GM21737 (cell line): ENCODE data around the gene ZBTB49.
"Not testable (repeated sequence)": the region's sequence is repeated elsewhere in the genome, so short reads cannot be mapped to it uniquely, and the experiment has no call there.

Source experiments
- ATAC-seq: cut with Tn5 transposase; IDR thresholded peaks from one replicate; pipeline ENCODE4 v1.9.1; 2021; ENCODE audit warnings: mild to moderate bottlenecking, moderate library complexity; ENCODE audit not compliant: unreplicated experiment

The ZBTB49 gene, protein sequence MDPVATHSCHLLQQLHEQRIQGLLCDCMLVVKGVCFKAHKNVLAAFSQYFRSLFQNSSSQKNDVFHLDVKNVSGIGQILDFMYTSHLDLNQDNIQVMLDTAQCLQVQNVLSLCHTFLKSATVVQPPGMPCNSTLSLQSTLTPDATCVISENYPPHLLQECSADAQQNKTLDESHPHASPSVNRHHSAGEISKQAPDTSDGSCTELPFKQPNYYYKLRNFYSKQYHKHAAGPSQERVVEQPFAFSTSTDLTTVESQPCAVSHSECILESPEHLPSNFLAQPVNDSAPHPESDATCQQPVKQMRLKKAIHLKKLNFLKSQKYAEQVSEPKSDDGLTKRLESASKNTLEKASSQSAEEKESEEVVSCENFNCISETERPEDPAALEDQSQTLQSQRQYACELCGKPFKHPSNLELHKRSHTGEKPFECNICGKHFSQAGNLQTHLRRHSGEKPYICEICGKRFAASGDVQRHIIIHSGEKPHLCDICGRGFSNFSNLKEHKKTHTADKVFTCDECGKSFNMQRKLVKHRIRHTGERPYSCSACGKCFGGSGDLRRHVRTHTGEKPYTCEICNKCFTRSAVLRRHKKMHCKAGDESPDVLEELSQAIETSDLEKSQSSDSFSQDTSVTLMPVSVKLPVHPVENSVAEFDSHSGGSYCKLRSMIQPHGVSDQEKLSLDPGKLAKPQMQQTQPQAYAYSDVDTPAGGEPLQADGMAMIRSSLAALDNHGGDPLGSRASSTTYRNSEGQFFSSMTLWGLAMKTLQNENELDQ

DNA sequence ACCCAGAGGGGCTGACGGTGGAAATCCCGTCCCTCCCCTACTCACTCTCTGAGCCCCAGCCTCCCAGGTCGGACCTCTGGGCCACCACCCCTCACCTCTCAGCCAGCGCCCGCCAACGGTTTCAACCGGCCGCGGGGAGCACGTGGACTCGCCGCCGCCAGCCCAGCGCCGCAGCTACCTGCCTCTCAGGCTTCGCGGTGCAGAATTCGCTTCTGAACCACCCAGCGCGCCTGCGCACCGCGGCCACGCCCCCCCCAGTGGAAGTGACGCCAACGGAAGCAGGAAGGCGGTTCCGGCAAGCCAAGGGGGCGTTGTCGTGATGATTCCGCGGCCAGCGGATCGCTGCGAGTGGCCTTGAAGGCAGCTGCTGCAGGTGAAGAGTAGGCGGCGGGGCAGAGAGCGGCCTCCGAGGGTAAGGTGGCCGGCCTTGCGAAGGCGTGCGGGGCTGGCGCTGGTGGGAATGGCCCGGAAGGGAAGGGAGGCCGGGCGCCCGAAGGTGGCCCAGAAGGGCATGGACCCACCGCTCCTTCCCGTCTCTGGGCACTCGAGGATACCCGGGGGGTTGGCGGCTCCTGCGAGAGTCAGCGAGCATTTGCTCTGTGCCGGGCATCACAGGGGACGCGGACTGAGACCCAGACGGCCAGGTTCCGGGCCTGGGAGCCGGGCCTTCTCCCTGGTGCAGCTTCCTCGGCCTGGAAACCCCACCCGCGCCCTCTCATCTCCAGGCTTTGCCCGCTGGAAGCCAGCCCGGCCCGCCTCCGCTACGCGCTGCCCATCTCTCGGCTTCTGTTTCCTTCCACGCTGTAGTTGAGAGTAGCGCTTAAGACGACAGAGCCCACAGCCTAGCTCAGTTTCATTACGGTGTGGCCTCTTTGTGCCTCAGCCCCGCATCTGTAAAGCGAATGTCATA lies at the start of gene ZBTB49, which contains the start of gene LYAR:
Gene ZBTB49 (plus strand): TSS at position 311 of the 910 bp plus-strand sequence. CDS start 9,695 bp downstream, outside the sequence.
Gene LYAR (minus strand): TSS at position 214 of the 910 bp plus-strand sequence. CDS start 6,412 bp downstream, outside the sequence.
- ATAC-seq, result peak; percentile 85

DNA sequence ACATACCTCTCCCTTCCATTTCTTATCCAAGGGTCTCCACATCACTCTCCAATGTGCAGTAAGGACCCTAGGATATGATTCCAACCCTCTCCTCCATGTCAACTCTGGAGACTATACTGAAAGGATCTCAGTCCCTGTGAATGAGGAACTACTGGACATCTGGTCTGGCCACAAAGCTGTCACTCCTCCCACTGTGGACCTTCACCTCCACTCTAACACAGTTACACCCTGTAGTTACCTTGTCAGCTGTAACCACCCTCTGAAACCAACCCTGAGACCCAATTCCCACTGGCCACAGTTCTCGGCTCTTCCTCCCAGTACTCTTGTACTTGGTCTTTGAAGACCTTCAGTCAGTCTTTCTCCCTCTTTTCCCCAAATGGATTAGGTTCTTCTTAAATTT lies 44.9 kb upstream of the ZBTB49 start:
- ATAC-seq, result no peak

DNA sequence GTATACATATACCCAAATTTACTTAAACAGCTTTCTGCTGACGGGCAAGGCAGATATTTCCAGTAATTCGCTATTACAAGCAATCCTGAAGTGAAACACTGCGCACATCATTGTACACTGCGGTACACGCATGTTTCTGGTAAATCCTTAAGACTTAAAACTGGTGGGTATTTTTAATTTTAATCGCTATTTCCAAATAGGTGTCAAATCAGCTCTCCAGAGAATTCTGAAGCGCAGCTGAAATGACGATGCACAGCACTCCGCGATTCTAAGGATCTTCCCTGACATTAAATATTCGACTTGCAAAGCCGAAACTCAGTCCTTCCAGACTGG lies 42.4 kb upstream of the ZBTB49 start:
- no peak for ATAC-seq

DNA sequence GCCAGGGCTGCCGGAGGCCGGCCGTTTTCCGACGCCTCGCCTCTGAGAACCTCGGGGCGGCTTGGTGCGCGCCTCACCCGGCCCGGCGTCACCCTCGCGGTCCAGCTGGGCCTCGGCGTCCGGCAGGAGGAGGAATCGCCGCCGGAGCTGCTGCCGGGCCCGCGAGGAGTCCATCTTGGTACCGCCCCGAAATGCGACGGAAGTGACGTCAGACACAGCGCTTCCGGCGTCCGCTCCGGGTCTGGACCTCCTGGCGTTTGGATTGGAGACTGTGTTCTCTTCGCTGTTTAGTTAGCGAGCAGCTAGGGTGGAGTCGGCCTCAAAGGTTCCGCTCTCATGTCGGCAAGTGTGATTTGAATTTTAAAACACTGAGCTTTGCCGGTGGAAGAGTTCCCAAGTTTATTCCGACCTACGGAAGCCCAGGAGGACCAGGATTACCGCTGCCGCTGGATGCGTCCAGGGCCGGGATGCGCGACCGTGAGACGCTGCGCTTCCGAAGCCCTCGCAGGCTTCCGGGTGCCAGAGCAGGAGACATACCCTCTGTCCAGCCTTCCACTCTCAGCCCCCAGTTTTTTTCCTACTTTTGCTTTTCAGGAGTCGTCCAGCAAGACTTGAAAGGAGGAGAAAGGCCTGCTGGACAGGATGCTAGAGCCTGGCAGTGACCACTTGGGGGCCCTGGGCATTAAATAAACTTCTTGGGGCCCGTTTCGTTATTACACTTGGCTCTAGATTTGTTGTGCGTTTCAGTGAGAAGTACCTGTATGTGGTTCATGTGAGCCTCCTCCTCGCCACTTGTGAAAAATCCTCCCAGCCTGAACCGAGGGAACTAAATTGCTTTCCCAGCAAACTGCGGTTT lies 41.8 kb upstream of the ZBTB49 start, which contains the start of gene TMEM128:
Gene TMEM128 (minus strand): TSS at position 195 of the 856 bp plus-strand sequence. CDS start 21 bp downstream, at position 174.
- ATAC-seq, result peak; percentile 97

DNA sequence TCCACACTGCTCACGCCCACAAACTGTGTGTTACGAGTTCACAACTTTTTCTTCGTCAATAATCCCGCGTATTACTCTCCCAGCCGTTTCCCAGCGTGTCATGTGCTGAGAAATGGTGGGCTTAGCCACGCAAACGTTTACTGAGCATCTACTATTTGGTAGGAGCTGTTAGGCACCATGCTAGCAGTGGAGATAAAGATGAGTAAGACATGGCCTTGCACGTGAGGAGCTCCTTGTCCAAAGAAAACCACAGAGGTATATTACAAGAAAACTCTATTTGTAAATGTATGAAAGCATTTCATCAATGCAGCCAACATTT lies 41.2 kb upstream of the ZBTB49 start:
- no peak for ATAC-seq

DNA sequence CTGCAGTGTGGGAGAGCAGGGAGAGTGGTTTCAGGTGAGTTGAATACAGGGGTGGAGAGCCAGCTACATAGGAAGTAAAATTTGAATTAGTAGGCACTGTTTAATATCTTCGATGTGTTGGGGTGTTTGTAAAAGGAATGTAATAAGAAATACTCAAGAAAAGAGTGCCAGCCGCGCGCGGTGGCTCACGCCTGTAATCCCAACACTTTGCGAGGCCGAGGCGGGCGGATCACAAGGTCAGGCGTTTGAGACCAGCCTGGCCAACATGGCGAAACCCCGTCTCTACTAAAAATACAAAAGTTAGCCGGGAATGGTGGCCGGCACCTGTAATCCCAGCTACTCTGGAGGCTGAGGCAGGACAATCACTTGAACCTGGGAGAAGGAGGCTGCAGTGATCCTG lies 40.7 kb upstream of the ZBTB49 start:
- not testable (repeated sequence) for ATAC-seq

DNA sequence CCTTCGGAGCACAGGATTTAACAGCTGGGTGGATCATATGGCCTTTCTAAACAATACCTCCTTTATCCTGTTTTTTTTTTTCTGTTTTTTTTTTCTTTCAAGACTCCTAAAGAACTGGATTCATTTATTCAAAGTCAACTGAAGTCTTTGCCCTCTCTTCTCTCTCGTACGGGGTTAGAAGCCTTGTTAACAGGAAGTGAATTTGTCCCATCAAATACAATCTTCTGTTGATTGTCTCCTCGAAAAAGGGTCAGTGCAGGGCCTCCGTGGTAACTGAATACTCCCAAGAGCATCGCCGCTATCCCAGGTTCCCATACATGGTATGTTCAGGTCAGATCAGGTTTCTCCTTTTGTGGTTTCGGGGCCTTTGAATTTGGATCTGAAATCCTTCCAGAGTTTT lies 40.2 kb upstream of the ZBTB49 start:
- no peak for ATAC-seq

DNA sequence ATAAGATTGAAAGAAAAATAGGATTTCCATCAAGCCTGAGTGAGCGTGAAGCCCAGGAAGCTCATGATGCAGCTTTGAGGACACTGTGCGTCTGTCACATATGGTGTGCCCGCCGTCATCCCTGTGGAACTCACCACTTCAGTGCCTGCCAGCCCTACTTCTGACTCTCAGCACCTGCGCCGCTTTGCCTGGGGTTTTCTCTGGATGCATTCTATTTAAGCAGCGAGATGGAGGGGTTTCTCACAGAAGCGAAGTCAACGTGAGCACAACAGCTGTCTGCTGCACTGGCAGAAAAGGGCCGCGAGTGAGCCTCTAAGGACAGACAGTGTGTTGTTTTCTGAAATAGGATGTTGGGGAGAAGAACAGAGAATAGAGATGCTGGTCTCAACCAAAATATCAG lies 35.9 kb upstream of the ZBTB49 start:
- no peak for ATAC-seq

DNA sequence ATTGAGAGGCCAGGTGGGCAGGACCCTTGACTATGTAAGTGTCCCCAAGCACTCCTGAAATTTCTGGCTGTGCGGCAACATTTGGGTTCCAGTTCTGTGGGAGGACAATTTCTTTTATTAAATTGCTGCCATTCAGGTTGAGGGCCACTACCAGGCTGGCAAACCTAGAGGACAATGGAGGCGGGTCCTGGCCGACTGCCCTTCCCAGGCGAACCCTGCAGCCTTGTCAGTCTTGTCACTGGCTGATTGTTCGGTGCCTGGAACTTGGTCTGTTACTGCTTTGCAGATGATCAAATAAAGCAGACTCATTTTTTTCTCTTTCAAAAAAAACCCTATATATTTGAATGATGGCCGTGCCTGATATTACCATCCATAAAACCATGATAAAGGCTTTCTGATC lies 35.4 kb upstream of the ZBTB49 start:
- ATAC-seq, result no peak

DNA sequence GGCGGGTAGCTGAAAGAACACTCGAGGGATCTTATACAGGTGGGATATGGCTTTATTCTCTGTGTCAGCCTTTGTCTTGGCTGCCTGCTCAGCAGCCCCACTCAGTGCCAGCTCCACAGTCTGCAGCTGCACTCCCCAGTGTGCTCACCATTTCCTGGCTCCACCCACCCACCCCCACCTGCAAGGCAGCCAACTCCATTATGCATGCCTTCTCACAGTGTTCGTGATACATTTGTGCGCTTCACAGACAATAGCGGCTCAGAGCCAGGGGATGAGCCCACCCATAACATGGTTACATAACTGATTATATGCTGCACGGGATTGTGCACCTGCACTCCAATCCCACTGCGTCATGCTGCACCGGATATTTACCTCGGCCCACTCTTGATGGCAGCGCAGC lies 33.3 kb upstream of the ZBTB49 start:
- ATAC-seq, result no peak

DNA sequence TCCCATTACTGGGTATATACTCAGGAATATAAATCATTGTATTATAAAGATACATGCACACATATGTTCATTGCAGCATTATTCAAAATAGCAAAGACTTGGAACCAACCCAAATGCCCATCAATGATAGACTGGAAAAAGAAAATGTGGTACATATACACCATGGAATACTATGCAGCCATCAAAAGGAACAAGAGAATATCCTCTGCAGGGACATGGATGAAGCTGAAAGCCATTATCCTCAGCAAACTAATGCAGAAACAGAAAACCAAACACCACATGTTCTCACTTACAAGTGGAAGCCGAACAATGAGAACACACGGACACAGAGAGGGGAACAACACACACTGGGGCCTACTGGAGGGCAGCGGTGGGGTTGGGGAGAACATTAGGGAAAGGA lies 32.3 kb upstream of the ZBTB49 start:
- not testable (repeated sequence) for ATAC-seq

DNA sequence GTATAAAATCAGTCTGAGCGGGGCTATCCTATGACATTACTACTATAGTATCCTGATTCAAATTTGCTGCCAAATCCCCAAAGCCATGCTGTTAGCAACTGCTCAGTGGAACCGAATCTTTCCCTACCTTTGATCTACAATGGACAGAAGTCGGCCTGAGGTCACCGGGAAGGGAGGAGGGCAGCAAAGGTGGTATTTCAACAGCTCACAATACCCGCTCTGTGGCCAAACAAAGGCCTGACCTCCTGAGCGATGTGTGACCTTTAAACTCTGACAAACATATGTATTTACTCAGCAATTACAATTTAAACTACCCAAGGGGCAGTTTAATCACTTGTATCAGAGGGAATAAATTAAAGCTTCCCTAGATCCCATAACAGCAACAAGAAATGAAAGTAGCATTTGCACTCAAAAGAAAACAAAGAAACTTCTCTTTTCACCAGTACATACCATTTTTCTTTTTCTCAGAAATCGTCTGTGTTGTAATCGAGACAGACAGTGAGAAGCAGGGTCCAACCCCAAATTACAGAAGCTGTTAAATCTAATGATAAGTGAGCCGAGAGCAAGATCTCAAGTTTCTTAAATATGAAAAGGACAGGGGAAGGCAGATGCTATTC lies 30.5 kb upstream of the ZBTB49 start:
- ATAC-seq, result no peak

DNA sequence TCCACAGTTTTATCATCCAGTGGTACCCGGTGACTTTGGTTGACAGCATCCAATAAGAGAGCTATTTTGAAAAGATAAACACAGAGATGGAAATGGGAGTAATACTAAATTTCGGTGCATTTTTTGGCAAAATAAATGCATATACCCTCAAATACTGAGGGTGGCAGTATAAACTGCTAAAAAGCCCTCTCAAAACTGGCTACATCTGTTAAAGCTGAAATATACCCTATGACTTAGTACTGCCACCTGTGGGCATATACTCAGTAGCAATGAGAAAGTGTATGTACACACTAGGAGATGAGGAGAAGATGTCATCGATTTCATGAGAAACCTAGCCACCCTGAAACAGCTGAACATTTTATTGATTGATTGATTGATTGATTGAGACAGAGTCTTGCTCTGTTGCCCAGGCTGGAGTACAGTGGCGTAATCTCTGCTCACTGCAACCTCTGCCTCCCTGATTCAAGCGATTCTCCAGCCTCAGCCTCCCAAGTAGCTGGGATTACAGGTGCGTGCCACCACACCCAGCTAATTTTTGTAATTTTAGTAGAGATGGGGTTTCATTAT lies 29.8 kb upstream of the ZBTB49 start:
- peak; percentile 55 for ATAC-seq

DNA sequence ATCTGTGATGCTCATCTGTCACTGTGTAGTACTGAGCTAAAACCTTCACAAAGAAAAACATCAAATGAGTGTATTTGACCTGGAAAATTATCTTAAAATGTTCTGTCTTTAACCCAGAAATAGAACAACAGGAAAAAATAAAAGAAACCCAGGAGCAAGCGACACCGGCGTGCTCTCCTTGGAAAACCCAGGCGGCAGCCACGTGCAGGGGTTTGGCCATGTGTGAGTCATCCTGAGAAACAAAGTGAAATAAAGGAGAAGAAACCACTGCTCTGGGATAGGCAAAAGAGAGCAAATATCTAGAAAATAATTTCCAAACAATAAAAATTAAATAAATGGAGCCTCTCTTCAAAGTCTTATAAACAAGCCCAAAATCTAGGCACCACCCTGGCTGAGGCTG lies 22.1 kb upstream of the ZBTB49 start:
- no peak for ATAC-seq

DNA sequence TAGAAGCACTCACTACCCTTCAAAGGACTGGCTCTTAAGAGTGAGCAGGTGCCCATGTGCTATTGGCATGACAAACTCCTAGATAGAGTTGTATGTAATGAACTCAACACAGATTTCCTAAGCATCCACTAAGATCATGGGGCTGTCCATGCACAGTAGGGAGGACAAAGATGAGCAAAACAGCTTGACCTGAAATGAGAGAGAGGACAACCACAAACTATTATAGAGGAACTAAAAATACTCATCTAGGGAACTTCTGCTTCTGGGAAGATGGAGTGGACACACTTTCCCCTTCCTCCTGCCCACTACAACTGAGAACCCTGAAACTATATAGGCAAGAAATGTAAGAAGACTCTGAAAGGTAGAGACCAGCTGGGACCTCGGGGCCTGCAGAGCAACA lies 21.3 kb upstream of the ZBTB49 start:
- ATAC-seq, result no peak

DNA sequence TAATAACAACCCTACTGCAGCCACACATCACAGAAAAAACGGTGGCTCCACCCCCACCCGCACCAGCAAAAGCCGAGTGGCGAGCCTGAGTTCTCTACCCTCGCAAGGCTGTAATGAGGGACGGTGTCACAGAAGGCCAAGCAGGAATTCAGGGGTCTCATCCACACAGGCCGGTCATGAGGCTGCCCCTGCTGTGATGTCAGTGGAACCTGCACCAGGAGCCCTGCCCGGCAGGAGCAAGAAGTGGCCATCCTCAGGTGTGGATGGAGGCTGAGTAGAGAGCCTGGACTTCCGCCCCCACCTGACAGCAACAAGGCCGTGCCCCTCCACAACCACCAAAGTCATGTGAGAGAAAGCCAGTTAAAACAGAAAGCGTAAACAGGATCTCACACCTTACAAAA lies 20.7 kb upstream of the ZBTB49 start:
- ATAC-seq, result no peak

DNA sequence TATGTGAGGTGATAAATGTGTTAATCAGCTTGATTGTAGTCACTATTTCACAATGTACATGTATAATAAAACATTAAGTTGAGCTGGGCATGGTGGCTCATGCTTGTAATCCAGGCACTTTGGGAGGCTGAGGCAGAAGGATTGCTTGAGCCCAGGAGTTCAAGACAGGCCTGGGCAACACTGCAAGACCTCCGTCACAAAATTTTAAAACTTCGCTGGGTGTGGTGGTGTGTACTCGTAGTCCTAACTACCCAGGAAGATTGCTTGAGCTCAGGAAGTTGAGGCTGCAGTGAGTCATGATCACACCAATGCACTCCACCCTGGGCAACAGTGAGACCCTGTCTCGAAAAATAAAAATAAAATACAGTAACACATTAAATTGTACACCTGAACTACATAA lies 20.2 kb upstream of the ZBTB49 start:
- ATAC-seq, result no peak

DNA sequence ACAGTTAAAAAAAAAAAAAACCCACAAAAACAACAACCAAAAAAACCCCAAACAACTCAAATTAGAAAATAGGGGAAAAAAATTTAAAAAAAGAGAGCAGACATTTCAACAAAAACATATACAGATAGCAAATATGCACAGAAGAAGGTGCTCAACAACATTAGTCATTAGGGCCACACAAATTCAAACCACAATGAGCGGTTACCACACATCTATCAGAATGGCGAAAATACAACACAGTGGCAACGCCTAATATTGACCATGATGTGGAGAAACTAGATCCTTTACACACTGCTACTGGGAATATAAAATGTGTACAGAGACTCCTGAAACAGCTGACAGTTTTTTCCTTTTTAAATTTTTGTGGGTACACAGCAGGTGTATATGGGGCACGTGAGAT lies 19.5 kb upstream of the ZBTB49 start:
- ATAC-seq, result no peak

DNA sequence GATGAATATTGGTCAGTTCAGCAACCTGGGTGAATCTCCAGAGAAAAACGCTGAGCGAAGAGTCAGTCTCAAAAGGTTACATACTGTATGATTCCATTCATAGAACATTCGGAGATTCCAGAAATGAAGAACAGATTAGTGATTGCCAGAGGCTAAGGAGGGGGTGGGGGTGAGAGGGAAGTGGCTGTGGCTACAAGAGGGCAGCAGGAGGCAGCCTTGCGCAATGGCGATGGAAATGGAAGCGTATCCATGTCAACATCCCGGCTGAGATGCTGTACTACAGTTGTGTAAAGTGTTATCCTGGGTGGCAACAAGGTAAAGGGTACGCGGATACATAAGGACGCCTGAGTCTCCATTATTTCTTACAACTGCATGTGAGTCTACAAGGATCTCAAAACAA lies 18.1 kb upstream of the ZBTB49 start:
- no peak for ATAC-seq

DNA sequence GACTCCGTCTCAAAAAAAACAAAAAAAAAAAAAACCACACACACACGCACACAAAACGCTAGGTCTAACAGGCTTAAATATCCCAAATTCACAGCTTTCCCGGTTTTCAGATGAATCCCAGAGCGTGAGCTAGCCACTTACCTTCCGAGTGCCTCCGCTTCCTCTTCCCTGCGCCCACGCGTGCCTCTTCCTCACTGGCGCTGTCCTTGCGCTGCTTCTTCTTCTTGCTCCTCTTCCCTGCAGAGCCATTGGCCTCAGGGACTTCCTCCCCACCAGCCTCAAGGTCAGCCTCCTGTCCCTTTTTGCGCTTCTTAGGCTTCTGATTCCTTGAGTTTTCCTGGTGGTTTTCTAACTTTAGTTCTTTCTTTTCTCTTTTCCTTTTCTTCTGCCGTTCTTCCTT lies 15.8 kb upstream of the ZBTB49 start:
- no peak for ATAC-seq
